NCI-H345 (cell line): ENCODE results near the gene SIM2.

Experiments used
- DNase-seq: peaks from one replicate; lab custom pipeline; 2025; lab: John Stamatoyannopoulos, UW

SIM2 gene

DNA sequence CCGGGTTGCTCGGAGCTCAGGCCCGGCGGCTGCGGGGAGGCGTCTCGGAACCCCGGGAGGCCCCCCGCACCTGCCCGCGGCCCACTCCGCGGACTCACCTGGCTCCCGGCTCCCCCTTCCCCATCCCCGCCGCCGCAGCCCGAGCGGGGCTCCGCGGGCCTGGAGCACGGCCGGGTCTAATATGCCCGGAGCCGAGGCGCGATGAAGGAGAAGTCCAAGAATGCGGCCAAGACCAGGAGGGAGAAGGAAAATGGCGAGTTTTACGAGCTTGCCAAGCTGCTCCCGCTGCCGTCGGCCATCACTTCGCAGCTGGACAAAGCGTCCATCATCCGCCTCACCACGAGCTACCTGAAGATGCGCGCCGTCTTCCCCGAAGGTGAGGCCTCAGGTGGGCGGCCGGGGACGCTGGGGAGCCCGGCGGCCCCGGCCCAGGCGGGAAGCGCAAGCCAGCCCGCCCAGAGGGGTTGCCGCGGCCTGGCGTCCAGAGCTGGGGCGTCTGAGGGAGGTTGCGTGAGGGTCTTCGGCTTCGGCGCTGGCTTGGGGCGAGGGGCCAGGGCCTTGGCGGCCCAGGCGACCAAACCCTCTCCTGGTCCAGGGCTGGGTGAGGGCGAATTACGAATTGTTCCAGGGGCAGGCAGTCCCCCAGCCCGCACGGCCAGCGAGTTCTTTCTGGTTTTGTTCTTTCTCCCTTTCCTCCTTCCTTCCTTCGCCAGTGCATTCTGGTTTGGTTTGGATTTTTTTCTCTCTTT lies 805 bp downstream of the SIM2 start:
- DNase-seq, result no peak

DNA sequence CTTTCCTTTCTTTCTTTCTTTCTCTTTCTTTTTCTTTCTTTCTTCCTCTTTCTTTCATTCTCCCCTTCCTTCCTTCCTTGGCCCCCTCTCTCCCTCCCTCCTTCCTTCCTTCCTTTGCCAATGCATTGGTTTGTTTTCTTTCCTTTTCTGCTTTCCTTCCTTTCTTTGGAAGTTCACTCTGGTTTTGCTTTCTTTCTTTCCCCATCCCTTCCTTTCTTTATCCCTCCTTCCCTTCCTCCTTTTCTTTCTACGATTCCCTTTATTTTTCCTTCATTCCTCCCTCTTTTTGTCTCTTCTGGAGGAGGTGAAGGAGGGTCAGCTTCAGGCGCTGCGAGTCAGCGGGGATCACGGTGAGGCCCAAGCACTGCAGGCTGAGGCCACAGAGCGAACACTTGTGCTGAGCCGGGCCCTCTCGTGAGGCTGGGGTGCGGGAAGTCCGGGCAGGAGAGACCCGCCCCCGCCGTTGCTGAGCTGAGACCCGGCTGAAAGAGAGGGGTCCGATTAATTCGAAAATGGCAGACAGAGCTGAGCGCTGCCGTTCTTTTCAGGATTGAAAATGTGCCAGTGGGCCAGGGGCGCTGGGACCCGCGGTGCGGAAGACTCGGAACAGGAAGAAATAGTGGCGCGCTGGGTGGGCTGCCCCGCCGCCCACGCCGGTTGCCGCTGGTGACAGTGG lies 1.5 kb downstream of the SIM2 start:
- no peak for DNase-seq

DNA sequence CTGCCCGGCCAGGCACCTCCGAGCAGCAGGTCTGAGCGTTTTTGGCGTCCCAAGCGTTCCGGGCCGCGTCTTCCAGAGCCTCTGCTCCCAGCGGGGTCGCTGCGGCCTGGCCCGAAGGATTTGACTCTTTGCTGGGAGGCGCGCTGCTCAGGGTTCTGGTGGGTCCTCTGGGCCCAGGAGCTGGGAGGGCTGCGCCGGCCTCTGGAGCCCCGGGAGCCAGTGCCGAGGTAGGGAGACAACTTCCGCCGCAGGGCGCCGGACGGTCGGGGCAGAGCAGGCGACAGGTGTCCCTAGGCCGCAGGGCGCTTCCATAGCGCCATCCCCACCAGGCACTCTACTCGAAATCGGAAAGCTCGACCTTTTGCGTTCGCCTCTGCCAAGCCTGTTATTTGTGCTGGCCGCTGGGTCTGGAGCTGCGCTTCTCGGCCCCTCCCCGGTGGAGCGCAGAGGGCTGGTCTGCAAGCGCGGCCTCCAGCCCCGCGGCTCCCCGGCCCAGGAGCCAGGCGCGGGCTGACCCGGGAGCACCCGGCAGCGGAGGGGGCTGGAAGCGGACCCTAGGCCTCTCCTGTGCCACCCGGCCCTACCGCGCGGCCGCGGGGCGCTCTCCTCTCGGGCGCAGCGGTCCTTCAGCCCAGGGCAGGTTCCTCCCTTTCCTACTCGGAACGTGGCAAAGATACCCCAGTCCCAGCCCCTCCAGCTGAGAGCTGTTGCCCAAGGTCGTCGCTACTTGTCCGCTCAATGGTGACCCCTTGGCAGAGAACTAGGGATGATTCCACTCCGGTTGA lies 2.2 kb downstream of the SIM2 start:
- no peak for DNase-seq

DNA sequence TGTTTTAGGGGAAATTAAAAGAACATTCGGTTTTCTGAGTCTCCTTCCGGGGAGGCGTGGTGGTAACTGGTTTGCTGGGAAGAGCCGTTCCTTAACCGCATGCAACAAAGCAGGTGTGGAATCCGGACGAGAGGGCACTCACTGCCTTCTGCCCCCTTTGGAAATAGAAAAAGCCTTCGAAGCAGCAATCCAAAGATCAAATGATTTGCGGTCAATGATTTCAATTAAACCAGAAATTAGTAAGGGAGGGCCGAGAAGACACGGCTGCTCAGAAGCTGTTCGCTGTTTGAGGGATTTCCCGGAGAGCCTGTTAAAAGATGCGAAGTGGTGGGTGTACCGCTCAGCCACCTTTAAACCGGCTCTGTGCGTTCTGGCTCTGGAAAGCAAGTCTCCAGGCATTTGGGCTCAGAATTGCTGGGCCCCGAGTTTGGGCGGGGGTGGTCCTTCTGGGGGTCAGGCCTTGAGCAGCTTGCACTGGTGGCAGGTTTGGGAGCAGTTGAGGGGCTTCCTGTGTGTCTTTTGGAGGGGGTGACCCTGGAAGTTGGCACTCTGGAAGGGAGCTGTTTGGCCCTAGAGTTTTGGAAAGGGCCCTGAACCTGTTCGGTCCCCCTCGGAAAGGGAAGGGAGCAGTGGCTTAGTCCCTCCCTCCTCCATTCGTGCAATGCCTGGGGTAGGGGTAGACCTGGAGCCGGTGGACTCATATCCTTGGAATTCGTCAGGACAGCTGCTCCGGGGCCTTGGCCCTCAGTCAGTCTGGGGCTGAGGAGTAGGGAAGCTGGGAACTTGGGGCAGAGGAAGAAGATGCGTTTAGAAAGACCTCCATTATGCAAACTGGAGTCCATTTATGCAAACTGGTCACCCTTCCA lies 3.1 kb downstream of the SIM2 start:
- DNase-seq, result no peak

DNA sequence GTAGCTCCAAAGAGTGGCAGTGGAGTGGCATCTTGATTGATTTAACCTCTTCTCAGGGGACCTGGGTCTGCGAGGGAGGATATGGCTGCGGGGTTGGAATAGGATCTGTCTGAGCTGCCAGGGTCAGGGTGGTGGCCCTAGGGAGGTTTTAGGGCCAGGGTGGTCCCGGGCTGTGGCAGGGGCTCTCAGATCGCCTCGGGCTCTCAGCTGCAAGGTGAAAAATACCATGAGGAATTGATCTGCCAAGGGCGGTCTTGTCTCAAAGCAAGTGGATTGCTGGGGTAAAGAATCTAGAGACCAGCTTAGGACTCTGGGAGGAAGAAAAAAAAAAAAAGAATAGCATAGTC lies 3.7 kb downstream of the SIM2 start:
- DNase-seq, result no peak

DNA sequence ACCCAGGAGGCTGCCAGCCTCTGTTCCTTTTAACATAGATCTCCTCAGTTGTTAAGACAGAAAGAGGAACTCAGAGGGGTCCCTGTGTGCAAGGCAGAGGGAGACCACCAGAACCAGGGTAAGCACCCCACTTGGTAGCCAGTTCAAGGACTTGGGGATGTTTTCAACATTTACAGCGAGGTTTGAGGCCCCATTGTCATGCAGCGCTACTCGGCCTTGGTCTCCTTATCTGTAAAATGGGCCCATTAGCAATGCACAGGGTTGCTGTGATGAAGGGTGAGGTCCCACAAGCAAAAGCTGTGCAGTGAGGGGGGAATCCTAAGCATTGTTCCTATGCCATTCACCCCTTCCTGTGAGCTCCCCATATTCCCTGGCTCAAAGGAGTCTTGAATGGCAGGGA lies 4.2 kb downstream of the SIM2 start:
- no peak for DNase-seq

DNA sequence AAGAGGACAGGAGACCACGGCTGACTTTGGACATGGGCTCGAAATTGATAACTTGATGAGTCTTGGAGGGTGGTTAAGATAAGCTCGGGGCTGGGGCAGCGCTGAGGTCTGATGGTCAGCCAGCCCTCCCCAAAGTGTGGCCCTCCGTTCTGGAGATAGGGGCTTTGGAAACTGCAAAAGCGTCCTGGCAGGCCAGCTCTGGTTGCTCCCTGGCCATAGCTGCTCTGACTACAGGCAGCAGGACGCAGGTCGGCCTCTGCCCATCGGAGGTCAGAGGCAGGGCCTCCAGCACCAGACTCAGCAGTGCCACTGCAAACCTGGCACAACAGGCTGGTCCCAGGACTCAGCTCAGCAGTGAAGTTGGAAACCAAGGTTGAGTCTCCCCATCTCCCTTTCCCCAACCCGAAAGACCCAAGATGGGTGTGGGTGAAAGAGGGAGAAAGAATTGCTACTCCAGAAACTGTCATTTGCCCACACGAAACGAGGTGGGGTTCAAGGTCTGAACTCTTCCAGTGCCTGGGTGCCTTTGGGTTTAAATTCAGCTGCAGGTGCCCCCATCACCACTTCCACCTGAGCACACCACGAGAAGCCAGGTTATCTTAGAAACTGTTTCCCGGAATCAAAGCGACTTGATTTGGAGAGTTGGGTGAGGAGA lies 4.8 kb downstream of the SIM2 start:
- DNase-seq, result no peak

DNA sequence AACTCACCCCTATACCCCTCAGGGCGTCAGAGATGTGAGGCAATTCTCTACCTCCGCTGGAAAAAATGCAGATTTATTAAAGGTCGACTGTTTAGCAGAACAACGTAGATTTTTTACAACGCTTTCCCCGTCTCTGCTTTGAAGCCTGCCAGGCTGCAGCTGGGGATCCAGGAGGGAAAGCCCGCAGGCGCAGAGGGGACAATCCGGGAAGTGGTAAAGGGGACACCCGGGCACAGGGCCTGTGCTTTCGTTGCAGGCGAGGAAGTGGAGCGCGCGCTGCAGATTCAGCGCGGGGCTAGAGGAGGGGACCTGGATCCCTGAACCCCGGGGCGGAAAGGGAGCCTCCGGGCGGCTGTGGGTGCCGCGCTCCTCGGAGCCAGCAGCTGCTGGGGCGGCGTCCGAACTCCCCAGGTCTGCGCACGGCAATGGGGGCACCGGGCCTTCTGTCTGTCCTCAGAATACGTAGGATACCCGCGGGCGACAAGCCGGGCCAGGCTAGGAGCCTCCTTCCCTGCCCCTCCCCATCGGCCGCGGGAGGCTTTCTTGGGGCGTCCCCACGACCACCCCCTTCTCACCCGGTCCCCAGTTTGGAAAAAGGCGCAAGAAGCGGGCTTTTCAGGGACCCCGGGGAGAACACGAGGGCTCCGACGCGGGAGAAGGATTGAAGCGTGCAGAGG lies 5.5 kb downstream of the SIM2 start:
- no peak for DNase-seq

DNA sequence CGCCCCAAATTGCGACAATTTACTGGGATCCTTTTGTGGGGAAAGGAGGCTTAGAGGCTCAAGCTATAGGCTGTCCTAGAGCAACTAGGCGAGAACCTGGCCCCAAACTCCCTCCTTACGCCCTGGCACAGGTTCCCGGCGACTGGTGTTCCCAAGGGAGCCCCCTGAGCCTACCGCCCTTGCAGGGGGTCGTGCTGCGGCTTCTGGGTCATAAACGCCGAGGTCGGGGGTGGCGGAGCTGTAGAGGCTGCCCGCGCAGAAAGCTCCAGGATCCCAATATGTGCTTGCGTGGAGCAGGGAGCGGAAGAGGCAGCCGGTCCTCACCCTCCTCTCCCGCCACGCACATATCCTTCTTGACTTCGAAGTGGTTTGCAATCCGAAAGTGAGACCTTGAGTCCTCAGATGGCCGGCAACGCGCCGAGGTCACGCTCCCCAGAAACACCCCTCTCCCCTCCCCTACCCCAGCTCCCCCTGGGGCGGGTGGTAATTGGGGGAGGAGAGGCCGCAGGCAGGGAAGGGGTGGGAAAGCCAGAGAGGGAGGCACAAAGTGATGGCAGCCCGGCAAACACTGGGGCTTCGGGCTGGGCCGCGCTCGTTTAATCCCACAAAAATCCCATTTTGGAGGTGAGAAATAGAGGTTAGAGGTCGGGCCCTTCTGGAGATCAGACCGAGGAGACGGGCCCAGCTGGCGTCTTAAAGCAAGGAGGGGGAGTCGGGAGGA lies 6.2 kb downstream of the SIM2 start:
- no peak for DNase-seq

DNA sequence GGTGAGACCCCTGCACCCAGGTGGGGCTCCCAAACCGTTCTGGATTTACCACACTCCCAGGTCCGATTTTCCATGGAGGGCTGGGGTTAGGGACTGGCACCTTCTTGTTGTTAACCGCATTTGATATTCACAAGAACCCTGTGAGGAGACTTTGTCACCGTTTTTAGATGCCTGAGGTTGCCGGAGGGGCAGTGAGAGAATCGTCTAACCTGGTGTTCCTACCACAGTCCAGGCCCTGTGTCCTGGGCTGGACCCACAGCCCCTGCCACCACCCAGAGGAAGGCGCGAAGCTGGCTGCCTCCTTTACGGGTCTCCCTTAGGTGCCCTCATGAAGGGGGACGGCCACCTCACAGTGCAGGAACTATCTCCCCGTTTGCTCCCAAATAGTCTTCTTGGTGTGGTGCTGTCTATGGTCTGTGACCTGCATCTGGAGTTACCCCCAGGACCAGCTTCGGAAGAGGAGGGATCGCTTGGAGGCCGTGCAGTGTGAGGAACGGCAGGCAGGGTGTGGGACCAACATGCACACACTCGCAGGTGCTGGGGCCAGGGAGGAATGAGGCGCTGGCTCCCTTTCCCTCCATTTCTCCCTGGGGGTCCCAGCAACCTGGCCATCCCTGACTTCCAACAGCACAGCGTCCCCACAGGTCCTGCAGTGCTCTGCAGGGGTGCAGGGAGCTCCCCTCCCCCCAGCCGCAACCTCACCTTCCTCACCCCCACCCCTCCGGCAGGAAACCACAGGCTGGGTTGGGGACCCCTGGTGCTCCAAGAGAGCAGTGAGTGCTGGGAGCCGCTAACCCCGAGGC lies 7.0 kb downstream of the SIM2 start:
- DNase-seq, result no peak

DNA sequence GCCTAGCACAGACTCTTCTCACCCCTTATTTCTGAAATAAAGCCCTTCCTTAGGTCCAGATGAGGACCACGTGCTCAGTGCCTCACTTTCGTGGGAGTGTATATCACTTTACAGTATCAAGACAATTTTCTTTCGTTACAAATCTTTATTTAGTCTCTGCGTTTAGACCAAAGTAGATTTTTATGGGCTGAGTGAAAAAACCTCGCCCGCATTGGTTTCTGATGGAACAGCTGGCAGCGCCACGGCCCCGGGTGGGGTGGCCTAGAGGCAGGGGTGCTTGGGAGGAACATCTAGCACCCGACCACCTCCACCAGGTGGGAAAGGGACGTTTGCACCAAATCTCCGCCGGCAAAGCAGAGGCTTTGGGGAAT lies 7.6 kb downstream of the SIM2 start:
- no peak for DNase-seq

DNA sequence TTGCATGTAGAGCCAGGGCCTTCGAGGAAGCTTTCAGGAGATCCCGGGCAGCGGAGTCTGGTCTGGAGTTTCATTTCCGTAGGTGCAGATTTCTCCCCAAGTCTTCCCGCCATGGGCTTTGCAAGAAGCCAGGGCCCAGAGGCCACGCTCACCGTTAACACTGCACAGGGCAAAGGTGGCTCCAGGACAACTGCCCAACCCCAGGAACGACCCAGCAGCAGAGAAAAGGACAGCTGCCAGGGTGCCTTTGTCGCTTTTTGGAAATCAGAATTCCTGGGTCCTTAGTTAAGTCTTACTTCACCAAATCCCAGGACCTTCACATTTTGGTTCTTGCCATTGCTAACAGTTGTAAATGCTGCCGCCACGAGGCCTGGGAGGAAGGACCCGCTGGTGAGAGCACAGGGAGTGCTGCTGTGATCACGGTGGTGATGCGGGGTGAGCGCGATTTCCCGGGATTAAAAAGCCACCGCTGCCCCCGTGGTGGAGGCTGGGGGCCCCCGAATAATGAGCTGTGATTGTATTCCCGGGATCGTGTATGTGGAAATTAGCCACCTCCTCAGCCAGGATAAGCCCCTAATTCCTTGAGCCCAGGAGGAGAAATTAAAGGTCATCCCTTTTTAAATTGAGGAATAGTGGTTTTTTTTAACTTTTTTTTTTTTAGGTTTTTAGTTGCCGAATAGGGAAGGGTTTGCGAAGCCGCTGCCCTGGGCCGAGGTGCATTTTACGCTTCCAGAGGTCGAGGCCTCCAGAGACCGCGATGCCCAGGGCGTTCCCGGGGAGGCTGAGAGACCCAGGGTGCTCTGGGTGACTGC lies 8.2 kb downstream of the SIM2 start:
- DNase-seq, result no peak

DNA sequence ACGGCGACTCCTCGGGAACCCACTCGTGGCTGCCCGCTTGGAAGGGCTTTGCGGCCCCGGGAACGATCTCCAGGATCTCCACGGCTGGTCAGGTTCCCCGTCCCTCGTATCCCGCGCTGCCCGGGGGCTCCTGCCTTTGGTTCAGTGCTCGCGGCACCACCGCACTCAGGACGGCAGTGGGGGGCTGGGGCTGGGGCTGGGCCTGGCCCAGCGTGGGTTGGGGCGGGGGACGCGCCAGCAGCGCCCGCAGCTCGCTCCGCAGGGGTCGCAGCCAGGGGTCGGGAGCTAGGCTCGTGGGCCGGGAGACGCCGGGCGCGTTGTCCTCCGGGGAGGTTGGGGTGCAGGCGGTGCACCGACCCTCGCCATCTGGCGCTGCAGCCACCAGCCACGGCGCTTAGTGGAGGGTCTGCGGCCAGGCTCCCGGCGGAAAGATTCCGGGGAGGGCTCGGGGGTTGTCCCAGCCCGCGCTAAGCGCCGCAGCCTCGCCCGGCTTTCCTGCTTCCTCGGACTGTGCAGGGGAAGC lies 8.9 kb downstream of the SIM2 start:
- no peak for DNase-seq

DNA sequence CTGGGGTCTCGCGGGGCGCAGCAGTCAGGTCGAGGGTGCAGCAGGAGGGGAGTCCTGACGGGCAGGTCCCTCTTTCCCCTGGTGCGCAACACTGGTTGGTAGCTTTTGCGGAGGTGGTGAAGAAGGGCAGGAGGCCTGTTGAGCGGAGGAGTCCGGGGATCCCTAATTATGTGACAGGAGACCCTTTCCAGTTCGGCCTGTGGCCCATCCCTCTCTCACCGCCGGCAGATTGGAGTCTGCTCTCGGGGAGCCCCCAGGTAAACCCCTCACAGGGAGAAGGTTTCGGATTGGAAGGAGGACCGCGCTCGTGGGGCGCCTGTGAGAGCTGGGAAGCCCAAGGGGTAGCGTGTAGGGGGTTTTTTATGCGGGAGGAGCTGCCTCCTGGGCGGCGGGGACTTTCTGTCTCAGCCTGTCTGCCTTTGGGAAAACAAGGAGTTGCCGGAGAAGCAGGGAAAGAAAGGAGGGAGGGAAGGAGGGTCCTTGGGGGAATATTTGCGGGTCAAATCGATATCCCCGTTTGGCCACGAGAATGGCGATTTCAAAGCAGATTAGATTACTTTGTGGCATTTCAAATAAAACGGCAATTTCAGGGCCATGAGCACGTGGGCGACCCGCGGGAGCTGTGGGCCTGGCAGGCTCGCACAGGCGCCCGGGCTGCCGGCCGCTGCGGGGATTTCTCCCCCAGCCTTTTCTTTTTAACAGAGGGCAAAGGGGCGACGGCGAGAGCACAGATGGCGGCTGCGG lies 9.5 kb downstream of the SIM2 start:
- no peak for DNase-seq

DNA sequence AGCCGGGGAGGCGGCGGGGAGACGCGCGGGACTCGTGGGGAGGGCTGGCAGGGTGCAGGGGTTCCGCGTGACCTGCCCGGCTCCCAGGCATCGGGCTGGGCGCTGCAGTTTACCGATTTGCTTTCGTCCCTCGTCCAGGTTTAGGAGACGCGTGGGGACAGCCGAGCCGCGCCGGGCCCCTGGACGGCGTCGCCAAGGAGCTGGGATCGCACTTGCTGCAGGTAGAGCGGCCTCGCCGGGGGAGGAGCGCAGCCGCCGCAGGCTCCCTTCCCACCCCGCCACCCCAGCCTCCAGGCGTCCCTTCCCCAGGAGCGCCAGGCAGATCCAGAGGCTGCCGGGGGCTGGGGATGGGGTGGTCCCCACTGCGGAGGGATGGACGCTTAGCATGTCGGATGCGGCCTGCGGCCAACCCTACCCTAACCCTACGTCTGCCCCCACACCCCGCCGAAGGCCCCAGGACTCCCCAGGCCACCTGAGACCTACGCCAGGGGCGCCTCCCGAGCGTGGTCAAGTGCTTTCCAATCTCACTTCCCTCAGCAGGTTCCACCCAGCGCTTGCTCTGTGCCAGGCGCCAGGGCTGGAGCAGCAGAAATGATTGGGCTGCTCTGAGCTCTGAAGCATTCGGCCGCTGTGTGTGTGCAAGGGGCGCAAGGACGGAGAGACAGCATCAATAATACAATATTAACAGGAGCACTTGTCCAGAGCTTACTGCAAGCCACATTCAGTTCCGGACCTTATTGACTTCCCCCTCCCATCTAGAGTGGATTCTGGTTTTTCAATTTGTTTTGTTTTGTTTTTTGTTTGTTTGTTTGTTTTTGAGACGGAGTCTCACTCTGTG lies 10.3 kb downstream of the SIM2 start:
- DNase-seq, result peak; percentile 30

DNA sequence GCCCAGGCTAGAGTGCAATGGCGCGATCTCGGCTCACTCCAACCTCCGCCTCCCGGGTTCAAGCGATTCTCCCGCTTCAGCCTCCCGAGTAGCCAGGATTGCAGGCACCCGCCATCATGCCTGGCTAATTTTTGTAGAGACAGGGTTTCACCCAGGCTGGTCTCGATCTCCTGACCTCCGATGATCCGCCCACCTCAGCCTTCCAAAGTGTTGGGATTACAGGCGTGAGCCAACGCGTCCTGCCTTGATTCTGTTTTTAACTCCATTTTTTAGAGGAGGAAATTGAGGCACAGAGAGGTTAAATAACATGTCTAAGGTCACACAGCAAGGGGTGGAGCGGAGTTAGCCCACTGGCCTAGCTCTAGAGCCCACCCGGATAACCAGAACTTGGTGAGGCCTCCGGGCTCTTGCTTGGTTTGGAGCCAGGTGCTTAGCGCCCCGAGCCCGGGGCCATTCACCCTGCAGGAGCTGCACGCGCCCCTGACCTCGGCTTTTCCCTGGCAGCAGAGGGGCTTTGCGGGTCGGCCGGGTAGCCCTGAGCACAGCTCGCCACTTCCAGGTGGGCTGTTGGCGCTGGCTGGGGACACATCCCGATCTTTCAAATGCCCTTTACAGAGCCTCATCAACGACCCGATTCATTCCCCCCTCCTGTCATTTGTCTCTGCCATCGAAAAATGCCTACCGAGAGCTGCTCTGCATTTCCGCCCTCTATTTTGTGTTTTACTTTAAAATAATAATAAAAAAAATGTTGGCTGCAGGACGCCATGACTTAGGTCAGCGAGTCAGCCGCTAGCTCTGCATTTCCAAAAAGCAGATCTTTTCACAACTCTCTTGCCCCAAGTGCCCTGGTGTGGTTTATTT lies 11.2 kb downstream of the SIM2 start:
- DNase-seq, result no peak
